Dermis lymphatic vessel endothelial cell (primary cell): ENCODE measurements around the gene ME1. TPM values are rescaled to one million over a fixed set of nuclear protein-coding genes. Genes with fewer than 3 reads are reported as not detected.

Experiments used
- total RNA-seq: library from RNA; depleted of rRNA; stranded (reverse); fragments of >200 nt; gene quantifications from 2 replicates; pipeline ENCODE4 v1.2.1, GENCODE V29; 2014

ME1 gene
- 2.6 and 2.7 TPM in 2 replicates for total RNA-seq

GRCh38 chr6:83430611-83431544 is at the start of gene ME1:
Gene ME1 (minus strand): TSS chr6:83431051. CDS start chr6:83430954, 97 bp downstream.

DNA sequence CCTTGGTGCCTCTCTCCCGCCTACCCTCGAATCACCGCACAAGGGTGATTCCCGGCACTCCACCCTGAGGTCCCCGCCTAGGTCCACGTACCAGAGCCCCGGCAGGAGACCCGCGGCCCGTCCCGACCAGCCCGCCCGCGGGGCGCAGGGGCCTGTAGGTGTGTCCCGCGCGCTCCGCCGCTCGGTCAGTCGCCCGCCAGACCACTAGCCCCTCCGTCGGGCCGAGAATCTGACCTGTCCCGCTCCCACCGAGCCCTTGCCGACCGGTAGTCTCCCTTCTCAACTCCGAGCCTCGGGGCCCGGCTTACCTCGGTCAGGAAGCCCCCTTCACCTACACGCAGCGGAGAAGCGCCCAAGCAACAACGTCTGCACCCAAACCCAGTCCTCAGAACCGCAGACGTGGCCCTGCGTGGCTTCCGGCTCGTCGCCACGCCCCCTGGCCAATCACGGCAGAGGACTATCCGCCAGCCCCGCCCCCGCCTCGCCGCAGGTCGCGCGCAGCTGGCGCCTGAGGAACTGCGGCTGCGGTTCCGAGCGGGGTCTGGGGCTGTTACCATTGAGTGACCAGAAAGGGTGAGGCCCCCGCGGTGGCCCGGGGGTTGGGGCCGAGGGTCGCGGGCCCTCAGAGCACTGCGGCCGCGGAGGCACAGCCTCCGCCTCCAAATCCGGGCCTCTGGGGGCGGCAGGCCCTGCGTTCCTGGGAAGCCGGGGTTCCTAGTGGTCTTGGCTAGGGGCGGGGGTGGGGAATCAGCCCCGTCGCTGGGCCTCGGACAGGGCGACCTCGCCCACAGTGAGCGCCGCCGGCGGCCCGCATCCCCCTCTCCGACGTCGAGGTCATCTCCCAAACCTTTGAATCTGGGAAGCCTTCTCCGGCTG is 237.7 kb downstream of the ME1 start, which contains the start of the genes PGM3 and RWDD2A:
Gene PGM3, minus strand, starts transcription at position 395 of the 876 bp plus-strand sequence. CDS start 2,253 bp downstream, outside the sequence.
Gene RWDD2A, plus strand, starts transcription at position 487 of the 876 bp plus-strand sequence. CDS start 1,095 bp downstream, outside the sequence.

Other genes with a start within 250 kb of the ME1 start
- gene PGM3, start 237.8 kb downstream of the ME1 start, total RNA-seq, result 69.0 and 72.3 TPM in 2 replicates
- 3.7 and 4.6 TPM in 2 replicates for gene RWDD2A, start 237.7 kb downstream of the ME1 start, total RNA-seq
- gene PRSS35, start 81.5 kb upstream of the ME1 start, total RNA-seq, result not detected in 2 replicates